ENCODE data around the gene UNC119B.

The UNC119B gene

DNA sequence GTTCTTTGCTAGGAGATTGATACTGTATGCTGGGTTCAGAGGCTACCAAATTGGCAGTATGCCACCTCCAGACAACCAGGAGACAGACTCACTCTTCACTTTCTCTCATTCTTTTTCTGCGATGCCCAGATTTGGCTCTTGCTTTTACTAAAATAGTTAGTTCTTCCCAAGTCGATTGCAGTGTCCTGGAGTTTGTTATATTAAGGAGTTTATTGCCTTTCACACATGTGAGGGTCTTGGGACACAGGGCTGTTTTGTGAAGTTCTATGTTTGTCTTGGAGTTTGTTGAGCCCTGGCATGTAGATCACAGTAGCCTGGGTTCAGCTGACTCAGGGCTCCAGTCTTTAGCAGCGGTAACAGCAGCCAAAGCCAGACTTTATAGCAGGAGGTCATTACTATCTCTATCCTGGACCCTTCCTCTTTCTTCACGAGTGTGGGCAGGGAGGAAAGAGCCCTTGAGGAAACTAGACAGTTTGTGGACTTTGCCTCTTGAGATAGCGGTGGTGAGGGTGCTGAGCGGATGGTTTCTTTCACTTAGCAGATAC is 21.7 kb upstream of the UNC119B start:
- DNase-seq (ENCODE audit: low read depth) = no peak

- DNase-seq (ENCODE audit: low read depth) = no peak
These were observed 20.7 kb upstream of the UNC119B start for GRCh38 chr12:120689397-120690082.

DNA sequence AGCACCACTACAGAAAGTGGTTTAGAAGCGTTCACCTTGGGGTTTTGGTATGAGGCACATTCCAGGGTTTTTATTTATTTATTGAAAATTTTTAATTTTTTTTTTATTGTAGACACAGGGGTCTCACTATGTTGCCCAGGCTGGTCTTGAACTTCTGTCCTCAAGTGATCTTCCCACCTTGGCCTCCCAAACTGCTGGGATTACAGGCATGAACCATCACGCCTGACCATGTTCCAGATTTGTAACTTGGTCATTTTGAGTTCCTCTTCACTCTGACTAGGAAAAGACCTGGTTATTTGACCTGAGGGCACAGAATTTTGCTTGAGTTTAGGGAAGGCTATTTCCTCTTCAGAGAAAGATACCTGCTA is 20.2 kb upstream of the UNC119B start:
- no peak for DNase-seq (ENCODE audit: low read depth)

- DNase-seq (ENCODE audit: low read depth) = no peak
These were observed 19.3 kb upstream of the UNC119B start for GRCh38 chr12:120690978-120691377.

- no peak for DNase-seq (ENCODE audit: low read depth)
These were observed 17.7 kb upstream of the UNC119B start for GRCh38 chr12:120692524-120693033.

DNA sequence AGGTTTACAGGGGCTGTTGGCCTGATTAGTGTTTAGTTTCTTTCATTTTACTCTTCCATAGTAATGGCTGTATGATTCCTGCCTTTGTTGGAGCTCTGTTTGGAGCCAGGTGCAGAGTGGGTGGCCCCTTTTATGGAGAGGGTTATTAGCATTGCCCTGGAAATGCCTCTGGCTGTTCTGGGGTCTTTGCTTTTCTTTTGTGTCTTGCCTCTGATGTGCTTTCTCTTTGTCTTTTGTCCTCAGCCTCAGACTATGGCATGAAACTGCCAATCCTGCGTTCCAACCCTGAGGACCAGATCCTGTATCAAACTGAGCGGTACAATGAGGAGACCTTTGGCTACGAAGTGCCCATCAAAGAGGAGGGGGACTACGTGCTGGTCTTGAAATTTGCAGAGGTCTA is 16.4 kb upstream of the UNC119B start:
- no peak for DNase-seq (ENCODE audit: low read depth)

DNA sequence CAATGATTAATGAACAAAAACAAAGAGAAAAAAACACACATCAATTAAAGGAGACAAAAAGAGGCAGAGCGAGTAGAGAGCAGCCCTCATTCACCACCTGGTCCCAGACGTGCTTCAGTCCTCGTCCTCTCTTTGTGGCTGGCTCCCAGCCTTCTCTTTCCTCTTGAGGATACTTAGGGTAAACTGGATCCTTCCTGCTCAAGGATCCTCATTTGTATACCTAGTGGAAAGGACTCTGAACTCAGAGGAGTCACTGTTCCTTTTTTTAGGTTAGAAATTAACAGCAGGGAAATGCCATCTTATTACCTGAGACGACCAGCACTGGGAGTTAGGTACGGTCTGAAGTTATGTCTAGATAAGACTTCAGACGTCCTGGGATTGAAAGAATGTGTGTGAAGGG is 13.6 kb upstream of the UNC119B start:
- DNase-seq (ENCODE audit: low read depth) = no peak

GRCh38 chr12:120697344-120697743 is 12.9 kb upstream of the UNC119B start:
- DNase-seq (ENCODE audit: low read depth) = no peak

DNA sequence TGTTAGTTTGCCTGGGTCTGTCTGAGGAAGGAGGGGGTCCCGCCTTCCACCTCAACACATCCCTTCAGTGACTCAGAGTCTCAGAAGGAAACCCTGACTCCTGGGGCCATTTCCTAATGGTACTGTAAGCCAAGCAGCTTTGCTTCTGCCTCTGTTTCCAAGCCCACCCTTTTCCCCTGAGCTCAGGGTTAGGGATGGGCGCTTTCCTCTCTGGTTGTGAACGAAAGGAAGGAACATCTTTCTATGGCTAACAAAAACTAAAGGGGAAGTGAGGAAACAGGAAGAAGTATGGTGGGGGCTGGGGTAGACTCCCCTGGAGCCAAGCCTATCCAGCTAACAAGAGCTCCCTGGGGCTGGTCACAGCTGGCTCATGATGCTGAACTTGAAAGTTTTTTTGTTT is 11.6 kb upstream of the UNC119B start:
- no peak for DNase-seq (ENCODE audit: low read depth)

DNA sequence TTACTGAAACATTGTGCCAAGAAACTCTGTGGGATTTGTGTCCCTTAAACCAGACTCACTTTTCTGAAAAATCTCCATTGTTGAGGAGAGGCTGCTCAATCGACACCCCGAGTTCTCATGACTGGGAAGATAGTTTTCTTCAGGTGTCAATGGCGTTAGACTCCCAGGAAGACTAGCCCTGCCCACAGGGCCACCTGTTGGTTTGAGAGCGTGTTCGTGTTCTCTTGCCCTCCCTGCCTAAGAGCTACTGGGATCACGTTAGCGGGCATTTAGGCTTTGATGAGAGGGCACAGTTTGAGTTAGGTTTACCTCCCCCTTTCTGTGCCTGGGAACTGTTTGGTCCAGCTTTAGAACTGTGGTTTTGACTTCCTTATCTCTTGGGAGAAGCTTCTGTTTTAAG is 10.7 kb upstream of the UNC119B start:
- DNase-seq (ENCODE audit: low read depth) = no peak

DNA sequence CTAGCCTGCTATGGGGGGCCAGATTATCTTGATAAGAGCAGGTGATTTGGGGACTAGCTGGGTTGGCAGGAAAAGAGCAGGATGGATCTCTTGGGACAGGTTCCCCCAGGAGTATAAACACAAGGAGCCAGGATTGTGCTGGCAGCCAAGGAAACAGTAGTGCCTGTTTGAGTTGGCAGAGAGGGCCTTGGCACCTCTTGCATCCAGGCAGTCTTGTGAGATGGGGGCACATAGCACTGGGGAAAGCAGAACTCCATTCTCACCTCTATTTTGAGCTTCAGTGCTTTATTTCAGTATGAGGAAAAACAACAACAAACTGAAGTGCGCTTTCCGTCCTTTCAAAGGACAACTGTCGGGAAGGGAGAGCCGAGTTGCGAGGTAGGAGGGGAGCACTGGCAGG is 9.4 kb upstream of the UNC119B start:
- DNase-seq (ENCODE audit: low read depth) = no peak

DNA sequence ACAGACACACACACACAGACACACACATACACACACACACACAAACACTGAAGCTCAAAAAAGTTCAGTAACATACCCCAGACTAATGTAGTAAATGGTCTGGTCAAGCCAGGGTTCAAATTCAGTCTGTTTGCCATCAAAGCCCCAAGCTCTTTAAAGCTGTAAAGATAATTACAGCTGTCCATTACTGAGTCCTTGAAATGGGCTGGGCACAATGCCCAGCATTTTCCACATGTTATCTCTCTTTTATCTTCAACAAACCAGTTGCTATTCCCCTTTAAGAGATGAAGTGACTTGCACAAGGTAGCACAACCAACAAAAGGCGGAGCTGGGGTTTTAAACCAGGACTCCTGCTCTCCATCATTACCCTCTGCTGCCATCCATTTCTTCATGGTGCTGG is 7.6 kb upstream of the UNC119B start:
- DNase-seq (ENCODE audit: low read depth) = no peak

- no peak for DNase-seq (ENCODE audit: low read depth)
These were observed 6.8 kb upstream of the UNC119B start for GRCh38 chr12:120703311-120703942.

GRCh38 chr12:120705618-120706017 is 4.6 kb upstream of the UNC119B start:
- no peak for DNase-seq (ENCODE audit: low read depth)

DNA sequence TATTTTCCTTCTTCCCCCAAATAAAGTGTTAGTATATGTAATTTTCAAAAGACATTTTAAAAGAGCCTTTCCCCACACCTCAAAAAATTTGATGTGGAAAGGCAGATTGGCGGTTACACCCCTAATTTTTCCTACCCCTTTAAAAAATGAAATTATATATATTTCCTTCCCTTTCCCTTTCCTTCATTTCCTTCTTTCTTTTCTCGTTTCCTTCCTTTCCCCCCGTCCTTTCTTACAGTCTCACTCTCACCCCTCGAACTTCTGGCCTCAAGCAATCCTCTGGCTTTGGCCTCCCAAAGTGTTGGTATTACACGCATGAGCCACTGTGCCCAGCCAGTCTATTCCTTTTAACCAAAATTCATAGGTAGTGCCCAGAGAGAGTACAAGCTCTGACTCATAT is 4.2 kb upstream of the UNC119B start:
- no peak for DNase-seq (ENCODE audit: low read depth)

- DNase-seq (ENCODE audit: low read depth) = no peak
These were observed 1.6 kb upstream of the UNC119B start for GRCh38 chr12:120708651-120709050.

- DNase-seq (ENCODE audit: low read depth) = no peak
These were observed 593 bp downstream of the UNC119B start for GRCh38 chr12:120710805-120711296.

GRCh38 chr12:120711411-120711810 is 1.2 kb downstream of the UNC119B start:
- DNase-seq (ENCODE audit: low read depth) = no peak

GRCh38 chr12:120712610-120713009 is 2.4 kb downstream of the UNC119B start:
- no peak for DNase-seq (ENCODE audit: low read depth)

DNA sequence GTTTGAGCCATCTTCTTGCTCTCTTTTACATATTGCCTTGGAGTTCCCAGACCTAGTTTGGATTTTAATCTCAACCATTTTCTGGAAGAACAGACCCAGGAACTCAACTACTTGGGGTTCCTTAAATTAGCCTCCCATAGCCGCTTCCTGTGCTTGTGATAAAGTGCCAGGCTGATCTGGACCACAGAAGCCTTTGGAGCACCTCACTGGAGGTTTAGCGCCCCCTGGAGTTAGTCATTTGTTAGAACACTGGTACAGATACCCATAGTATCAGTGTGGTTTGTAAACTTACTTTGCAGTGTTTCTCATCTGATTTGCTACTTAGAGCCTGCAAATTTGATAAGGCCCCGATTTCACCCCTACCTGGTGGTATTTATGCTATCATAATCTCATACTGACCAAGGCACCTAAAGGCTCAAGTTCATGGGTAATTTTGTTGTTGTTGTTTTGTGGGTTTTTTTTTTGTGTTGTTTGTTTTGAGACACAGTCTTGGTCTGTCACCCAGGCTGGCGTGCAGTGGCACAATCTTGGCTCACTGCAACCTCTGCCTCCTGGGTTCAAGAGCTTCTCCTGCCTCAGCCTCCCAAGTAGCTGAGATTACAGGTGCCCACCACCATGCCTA is 3.7 kb downstream of the UNC119B start:
- DNase-seq (ENCODE audit: low read depth) = peak; percentile 29

GRCh38 chr12:120718055-120718454 is 7.8 kb downstream of the UNC119B start:
- no peak for DNase-seq (ENCODE audit: low read depth)

GRCh38 chr12:120719072-120719471 is 8.8 kb downstream of the UNC119B start:
- DNase-seq (ENCODE audit: low read depth) = no peak
